A673 (cell line): Measurements from ENCODE around the gene DNMBP.
"Not testable (repeated sequence)": the region's sequence is repeated elsewhere in the genome, so short reads cannot be mapped to it uniquely, and the experiment has no call there.

Experiments
- CTCF ChIP-seq: fragments of 300-800, 200-600 bp; sonication (generic); conservative IDR thresholded peaks from 2 replicates; pipeline ENCODE4 v1.5.1; 2017; ENCODE audit warnings: low read depth, mild to moderate bottlenecking, antibody characterized with exemption, low read length, moderate library complexity, mixed read lengths
- EZH2 ChIP-seq: fragments of 200-600 bp; sonication (generic); IDR thresholded peaks from 2 replicates; pipeline ENCODE4 v1.6.1; 2017; ENCODE audit warnings: borderline replicate concordance, low read depth, mild to moderate bottlenecking, mixed read lengths, antibody characterized with exemption, low read length; ENCODE audit not compliant: poor library complexity, severe bottlenecking

DNA sequence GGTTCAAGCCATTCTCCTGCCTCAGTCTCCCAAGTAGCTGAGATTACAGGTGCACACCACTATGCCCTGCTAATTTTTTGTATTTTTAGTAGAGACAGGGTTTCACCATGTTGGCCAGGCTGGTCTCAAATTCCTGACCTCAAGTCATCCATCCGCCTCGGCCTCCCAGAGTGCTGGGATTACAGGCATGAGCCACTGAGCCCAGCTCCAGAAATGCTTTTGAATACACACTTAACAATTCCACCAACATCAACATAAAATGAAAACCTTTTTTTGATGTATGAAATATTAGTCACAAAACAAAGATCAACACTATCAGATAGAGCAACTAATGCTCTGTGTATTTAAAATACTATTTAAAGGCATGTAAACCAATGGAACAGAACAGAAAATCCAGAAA lies 63.7 kb downstream of the DNMBP start:
- TF ChIP-seq CTCF, EZH2: not testable (repeated sequence)
